GM19397 (cell line): Measurements from ENCODE around the gene ITLN2.
"Not testable (repeated sequence)": the region's sequence is repeated elsewhere in the genome, so short reads cannot be mapped to it uniquely, and the experiment has no call there.

ENCODE experiments used
- ATAC-seq: cut with Tn5 transposase; IDR thresholded peaks from one replicate; pipeline ENCODE4 v1.9.1; 2021; ENCODE audit warnings: mild to moderate bottlenecking, moderate library complexity; ENCODE audit not compliant: unreplicated experiment

Gene ITLN2

DNA sequence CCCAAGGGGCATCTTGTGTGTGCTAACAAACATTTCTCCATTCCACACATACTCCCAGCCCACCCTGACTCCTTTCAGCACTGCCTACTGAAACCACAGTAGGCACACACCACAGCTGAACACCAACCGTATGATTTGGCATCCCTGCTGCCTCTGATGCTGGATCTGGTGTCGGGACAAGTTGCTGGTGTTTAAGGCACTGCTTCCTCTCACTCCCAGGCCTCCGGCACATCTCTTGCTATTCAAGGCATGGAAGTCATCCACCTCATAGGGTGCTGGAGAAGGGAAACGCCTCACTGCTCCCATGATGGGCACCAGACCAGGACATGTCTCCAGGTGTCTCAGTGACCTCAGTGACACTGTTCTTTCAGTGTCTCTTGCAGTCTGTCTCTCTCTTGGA, 2.4 kb upstream of the ITLN2 start:
- no peak for ATAC-seq

DNA sequence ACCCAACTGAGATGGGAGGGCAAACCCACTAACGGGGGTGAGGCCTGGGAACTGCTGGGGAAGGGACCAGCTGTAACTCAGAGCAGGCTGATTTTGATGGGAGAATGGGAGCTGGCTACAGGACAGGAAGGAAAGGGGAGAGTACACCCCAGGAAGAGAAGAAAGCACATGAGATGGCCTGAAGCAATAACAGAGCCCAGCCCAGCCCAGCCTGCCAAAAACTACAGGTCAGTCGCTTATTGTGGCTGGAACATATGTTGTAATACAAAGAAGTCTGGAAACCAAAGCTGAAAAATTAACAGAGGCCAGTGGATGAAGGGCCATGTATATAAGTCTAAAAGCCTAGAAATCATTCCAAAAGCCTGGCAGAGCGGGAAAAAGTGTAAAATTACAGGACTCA, 1.6 kb downstream of the ITLN2 start:
- ATAC-seq: no peak

DNA sequence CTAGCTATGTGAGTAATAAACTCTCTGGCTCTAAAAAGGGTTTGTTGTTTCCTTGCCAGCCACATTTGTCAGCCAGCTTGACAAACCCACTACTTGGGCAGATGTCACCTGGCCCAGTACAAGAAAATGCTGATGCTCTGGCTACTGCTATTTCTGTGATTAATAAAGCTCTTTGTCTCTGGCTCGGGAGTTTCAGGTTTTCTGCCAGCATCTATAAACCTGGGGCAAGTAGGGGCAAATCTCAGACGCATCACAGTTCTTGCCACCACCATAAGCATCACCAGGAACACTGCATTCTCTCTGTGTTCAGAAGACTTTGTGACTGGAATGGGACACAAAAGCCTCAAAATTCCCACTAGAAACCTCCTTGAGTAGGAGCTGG, 2.5 kb downstream of the ITLN2 start:
- ATAC-seq: no peak

DNA sequence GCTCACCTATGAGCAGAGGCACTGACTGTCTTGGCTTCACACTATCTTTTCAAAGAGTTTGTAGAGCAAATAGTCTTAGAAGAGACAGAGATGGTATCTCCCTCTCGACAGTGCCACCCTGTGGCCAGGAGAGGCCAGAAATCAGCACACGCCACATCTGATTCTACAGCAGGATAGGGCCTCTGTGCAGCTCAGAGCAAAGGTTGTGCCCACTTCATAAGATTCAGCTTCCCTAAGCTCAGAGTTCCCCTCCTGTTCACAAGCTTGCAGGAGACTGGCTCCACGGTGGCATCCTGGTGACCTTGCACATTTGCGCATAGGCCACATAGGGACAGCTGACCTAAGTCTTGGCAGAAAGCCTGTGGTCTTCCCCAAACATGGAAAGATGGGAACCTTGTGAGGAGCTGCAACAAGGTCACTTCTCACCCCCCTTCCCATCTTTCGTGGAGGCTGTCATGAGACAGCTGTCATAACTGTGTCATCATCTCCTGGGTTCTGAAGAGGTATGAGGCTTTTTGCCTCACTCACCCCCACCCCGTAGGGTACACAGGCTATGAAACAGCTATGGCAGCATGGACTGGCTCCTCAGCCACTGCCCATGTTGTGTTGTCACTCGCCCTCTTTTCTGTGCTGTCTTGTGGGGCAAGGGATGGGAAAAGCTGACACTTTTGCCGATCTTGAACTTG, 3.0 kb downstream of the ITLN2 start:
- no peak for ATAC-seq

DNA sequence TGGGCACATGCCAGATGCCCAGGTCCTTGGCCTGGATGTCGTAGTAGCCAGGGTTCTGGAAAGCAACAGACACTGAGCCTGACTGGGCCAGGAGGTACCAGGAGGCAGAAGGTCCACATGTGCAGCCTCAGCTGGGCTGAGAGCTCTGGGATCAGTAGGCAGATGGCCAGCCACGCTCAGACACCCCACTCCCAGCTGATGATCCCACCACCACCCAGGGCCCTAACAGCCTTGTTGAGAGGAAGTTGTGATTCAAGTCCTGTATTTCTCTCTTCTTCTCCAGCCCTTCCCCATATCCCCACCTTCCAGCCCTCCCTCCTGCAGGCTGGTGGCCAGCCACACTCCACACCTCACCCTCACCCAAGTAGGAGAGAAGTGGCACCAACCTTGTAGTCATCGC, 4.0 kb downstream of the ITLN2 start:
- ATAC-seq: no peak

DNA sequence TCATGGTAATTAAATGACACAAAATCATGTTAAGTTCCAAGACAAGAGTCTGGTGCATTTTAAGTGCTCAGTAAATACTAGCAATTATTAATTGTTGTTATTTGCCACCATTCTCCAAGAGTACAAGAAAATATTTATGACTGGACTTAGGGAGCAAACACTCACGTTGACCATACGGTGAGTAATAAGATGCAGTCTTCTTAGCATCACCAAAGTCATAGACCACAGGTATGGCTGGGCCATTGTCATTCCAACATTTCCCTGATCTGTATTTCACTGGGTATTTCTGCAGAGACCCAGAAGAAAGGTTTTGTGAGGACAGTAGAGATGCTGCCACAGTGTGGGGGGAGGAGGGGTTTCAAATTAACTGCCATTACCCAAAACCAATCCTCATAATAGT, 4.7 kb downstream of the ITLN2 start:
- no peak for ATAC-seq

DNA sequence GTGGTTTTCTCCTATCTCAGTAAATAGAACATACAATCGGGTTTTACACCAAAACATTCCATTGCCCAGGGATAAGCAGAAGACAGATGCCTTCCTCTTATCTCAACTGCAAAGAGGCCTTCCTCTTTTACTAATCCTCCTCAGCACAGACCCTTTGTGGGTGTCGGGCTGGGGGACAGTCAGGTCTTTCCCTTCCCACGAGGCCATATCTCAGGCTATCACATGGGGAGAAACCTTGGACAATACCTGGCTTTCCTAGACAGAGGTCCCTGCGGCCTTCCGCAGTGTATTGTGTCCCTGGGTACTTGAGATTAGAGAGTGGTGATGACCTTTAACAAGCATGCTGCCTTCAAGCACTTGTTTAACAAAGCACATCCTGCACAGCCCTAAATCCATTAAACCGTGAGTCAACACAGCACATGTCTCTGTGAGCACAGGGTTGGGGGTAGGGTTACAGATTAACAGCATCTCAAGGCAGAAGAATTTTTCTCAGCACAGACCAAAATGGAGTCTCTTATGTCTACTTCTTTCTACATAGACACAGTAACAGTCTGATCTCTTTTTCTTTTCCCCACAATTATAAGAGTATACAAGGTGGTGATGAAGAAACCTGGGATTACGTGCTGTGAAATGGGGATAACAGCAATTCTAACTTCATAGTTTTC, 5.3 kb downstream of the ITLN2 start:
- not testable (repeated sequence) for ATAC-seq

DNA sequence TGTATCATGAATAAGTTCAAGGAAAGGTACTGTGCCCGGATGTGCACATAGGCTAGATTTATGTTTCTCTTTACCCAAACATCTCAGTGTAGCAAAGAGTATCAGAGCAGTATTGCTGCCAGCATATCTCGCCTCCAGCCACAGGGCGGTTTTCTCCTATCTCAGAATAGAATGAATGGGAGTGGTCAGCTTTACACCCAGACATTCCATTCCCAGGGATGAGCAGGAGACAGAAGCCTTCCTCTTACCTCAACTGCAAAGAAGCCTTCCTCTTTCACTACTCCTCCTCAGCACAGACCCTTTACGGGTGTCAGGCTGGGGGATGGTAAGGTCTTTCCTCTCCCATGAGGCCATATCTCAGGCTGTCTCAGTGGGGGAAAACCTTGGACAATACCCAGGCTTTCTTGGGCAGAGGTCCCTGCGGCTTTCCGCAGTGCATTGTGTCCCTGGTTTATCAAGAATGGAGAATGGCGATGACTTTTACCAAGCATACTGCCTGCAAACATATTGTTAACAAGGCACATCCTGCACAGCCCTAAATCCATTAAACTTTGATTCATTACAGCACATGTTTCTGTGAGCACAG, 7.3 kb downstream of the ITLN2 start:
- not testable (repeated sequence) for ATAC-seq

DNA sequence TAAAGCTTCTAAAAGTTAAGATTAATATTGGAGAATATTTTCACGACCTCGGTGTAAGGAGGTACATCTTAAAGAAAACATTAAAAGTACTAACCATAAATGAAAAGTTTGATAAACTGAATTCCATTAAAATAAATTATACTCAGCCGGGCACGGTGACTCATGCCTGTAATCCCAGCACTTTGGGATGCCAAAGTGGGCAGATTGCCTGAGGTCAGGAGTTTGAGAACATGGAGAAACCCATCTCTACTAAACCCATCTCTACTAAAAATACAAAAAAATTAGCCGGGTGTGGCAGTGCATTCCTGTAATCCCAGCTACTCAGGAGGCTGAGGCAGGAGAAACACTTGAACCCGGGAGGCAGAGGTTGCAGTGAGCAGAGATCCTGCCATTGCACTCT, 8.7 kb downstream of the ITLN2 start:
- not testable (repeated sequence) for ATAC-seq

DNA sequence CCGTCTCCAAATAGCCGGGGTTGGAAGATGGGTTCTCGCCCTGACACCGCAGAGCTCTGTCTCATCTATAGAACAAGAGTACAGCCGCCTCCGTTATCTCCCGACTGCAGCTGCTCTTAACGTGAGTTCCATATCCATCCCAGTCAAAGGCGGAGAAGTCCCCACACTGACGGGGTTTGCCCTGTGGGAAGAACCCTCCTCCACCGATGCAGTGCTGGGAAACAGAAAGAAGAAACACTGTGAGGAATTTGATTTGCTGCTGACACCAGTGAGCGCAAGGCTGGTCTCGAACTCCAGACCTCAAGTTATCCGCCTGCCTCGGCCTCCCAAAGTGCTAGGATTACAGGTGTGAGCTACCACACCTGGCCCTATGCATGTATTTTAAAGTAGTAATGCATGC, 9.5 kb downstream of the ITLN2 start:
- no peak for ATAC-seq

DNA sequence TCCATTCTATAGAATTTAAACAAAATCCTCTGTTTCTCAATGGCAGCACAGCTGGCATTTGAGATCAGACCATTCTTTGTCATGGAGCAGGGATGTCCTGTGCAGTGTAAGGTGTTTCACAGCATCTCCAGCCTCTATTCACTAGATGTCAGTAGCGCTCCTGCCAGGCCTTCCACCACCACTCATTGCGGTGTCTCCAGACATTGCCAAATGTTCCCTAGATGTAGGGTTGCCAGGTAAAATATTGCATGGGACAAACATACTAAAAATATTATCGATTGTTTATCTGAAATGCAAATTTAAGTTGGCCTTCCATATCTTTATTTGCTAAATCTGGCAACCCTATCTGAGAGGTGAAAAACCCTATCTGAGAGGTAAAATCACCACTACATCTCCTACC, 11.7 kb downstream of the ITLN2 start:
- no peak for ATAC-seq

DNA sequence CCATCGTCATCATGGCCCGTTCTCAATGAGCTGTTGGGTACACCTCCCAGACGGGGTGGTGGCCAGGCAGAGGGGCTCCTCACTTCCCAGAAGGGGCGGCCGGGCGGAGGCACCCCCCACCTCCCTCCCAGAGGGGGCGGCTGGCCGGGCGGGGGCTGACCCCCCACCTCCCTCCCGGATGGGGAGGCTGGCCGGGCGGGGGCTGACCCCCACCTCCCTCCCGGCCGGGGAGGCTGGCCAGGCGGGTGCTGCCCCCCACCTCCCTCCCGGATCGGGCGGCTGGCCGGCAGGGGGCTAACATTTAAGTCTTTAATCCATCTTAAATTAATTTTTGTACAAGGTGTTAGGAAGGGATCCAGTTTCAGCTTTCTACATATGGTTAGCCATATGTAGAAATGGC, 17.9 kb downstream of the ITLN2 start:
- not testable (repeated sequence) for ATAC-seq

DNA sequence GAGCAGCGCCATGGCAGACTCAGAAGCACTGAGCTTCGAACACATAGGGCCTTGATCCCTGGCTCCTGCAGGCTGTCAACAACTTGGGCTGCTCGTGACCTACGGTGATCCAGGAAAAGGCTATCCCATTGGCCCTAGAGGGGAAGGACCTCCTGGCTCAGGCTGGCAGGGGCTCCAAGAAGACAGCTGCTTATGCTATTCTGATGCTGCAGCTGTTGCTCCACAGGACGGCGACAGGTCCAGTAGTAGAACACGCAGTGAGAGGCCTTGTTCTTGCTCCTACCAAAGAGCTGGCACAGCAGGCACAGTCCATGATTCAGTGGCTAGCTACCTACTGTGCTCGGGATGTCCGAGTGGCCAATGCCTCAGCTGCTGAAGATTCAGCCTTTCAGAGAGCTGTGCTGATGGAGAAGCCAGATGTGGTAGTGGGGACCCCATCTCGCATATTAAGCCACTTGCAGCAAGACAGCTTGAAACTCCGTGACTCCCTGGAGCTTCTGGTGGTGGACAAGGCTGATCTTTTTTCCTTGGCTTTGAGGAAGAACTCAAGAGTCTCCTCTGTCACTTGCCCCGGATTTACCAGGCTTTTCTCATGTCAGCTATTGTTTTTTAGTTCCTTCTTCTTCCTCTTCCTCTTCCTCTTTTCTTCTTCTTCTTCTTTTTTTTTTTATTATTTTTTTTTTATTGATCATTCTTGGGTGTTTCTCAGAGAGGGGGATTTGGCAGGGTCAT, 18.9 kb downstream of the ITLN2 start:
- no peak for ATAC-seq

DNA sequence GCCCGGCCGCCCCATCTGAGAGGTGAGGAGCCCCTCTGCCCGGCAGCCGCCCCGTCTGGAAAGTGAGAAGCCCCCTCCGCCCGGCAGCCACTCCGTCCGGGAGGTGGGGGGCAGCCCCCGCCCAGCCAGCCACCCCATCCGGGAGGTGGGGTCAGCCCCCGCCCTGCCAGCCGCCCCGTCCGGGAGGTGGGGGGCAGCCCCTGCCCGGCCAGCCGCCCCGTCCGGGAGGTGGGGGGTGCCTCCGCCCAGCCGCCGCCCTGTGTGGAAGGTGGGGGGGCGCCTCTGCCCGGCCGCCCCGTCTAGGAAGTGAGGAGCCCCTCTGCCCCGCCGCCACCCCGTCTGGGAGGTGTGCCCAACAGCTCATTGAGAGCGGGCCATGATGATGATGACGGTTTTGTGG, 21.3 kb downstream of the ITLN2 start:
- ATAC-seq: not testable (repeated sequence)

DNA sequence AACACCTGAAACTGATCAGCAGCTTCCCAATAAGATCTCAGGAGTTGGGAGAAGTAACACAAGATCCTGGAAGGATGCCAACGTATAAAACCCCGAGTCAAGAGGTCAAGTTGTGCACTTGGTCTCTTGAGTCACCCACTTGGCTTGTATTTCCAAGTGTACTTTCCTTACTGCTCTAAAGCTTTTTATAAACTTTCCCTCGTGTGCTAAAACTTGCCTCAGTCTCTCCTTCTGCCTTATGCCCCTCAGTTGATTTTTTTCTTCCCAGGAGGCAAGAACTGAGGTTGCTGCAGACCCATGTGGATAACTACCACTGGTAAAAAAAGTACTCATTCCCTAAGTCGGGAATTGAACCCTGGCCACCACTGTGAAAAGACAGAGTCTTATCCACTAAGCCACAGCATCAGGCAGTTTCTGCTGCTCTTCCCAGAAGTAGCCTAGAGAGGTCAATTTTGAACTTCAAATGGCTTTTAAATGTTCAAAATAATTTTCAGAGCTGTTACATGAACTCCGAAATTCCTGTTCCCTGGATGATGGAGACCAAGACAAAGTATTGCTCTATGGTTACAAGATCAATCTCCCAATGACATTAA, 28.9 kb downstream of the ITLN2 start:
- no peak for ATAC-seq

DNA sequence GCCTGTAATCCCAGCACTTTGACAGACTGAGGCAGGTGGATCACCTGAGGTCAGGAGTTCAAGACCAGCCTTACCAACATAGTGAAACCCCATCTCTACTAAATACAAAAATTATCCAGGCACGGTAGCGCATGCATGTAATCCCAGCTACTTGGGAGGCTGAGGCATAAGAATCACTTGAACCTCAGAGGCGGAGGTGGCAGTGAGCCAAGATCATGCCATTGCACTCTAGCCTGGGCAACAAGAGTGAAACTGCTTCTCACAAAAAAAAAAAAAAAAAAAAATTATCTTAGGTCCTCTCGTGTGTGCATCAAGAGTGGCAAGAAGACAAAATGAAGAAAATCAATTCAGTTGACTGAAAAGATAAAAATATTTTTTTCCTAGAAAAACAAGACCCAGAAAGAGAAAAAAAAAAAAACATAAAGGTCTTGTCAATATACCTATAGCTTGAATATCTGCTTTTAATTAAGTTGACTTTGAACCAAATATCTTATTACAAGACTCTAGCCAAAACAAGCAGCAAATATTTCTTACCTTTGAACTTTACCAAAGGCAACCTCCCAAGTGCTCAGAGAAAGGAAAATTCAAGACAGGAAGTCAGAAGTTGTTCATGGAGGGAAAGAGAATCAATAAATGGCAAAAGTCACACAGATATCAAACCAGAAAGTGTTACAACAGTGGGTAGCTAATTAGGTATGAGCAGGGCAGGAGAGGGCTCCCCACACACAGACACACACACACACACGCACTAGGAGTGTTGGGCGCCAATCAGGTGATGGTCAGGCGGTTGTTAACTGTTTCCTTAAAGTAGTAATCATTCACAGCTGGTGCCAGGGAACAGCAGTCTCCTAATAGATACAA, 29.6 kb downstream of the ITLN2 start:
- no peak for ATAC-seq

DNA sequence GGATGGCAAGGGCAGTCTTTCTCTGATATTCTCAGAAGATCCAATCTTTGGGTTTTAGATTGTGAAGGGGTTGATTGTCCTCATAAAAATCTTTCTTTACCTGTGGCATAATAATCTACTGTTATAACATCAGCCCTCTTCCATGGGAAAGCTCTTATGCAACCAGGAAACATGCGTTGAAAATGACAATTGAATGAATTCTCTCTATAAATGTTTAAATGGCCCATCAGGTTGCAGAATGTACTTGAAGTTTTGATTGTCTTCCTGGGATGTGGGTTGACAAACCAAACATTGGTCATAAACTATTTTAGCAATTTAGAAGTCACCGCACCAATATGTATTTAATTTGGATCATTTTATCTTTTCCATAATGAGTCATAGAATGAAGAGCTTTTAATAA, 37.9 kb downstream of the ITLN2 start:
- no peak for ATAC-seq

DNA sequence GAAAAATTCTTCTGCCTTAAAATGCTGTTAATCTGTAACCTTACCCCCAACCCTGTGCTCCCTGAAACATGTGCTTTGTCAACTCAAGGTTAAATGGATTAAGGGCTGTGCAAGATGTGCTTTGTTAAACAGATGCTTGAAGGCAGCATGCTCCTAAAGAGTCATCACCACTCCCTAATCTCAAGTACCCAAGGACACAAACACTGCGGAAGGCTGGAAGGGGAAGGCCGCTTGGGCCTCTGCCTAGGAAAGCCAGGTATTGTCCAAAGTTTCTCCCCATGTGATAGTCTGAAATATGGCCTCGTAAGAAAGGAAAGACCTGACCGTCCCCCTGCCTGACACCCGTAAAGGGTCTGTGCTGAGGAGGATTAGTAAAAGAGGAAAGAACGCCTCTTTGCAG, 41.4 kb downstream of the ITLN2 start:
- not testable (repeated sequence) for ATAC-seq

DNA sequence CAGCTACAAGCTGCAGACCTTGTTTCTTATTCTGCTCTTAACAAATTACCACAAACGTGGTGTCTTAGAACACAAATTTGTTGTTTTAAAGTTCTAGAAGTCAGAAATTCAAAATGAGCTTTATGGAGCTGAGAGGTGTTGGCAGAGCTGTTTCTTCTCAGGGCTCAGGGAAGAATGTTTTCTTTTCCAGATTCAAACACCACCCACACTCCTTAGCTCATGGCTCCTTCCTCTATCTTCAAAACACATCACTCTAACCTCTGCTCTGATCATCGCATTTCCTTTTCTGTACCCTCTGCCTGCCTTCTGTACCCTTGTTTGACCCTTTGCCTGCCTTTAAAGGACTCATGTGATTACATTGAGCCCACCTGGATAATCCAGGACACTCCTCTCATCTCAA, 42.7 kb downstream of the ITLN2 start:
- no peak for ATAC-seq

DNA sequence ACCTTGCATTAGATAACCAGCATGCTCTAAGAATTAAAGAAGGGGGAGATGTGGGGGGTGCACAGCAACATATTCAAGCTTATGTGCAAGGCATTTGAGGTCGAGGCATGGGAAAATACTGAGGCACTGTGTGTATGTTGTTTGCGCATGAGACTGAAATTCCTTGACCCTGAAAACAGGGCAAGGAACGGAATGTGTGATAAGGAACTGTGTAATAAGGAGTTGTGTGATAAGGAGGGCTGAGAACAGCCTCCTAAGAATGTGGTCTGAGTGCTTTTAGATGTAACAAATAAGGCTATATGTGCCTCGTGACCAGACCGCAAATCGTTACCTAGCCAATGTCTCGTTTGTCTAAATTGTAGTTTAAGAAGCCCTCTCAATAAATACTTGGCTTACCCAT, 43.2 kb downstream of the ITLN2 start:
- ATAC-seq: no peak
